IMR-90 (cell line): ENCODE results near the gene GTPBP3. TPM values are rescaled to one million over a fixed set of nuclear protein-coding genes. Genes with fewer than 3 reads are reported as not detected.
A peak's percentile ranks its signal among the peaks of the same experiment; 100 is the strongest.

Source experiments
- ATAC-seq: fragments of 200-7000 bp; cut with Tn5 transposase; 2 replicates; pipeline ENCODE4 v1.9.1; 2020; ENCODE audit warnings: low read depth, mild to moderate bottlenecking, moderate library complexity
- BruUV-seq: library from RNA; stranded (reverse); fragments of 400-500 nt; replicated peaks from 2 replicates; lab custom pipeline; 2021; lab: Mats Ljungman, UMichigan
- CTCF ChIA-PET: fragments of 300-600 bp; formaldehyde crosslinking; extraction: SDS; loops from one replicate; lab custom pipeline; 2021; ENCODE audit warnings: antibody characterized with exemption; lab: Yijun Ruan, JAX
- POLR2A ChIA-PET: fragments of 300-600 bp; sonication (Branson Sonifier 250); formaldehyde crosslinking; loops from one replicate; lab custom pipeline; 2022; ENCODE audit warnings: antibody characterized with exemption; ENCODE audit not compliant: unreplicated experiment; lab: Charles Lee
- DNase-seq: peaks from one replicate; pipeline ENCODE4 v3.0.0; 2013
- H2AFZ ChIP-seq: replicated peaks from 2 replicates; pipeline ENCODE3; 2013; ENCODE audit warnings: low read length, mild to moderate bottlenecking; ENCODE audit not compliant: poor library complexity
- H2AK5ac ChIP-seq: 2 replicates; pipeline ENCODE4 v1.6.1; 2013; ENCODE audit warnings: low read depth, low read length, inconsistent platforms
- H2AK9ac ChIP-seq: replicated peaks from 2 replicates; pipeline ENCODE3; 2013; ENCODE audit warnings: mild to moderate bottlenecking, low read depth, low read length, moderate library complexity; ENCODE audit not compliant: poor library complexity
- H2BK120ac ChIP-seq: 2 replicates; pipeline ENCODE4 v1.6.1; 2013; ENCODE audit warnings: low read depth, low read length, inconsistent platforms
- H2BK15ac ChIP-seq: 3 replicates; pipeline ENCODE4 v1.6.1; 2013; ENCODE audit warnings: low read depth, low read length, inconsistent platforms
- H2BK20ac ChIP-seq: 2 replicates; pipeline ENCODE4 v1.6.1; 2013; ENCODE audit warnings: low read depth, mild to moderate bottlenecking, inconsistent platforms, low read length, moderate library complexity
- H2BK5ac ChIP-seq: 2 replicates; pipeline ENCODE4 v1.6.1; 2013; ENCODE audit warnings: mild to moderate bottlenecking, low read depth, low read length, inconsistent platforms; ENCODE audit not compliant: poor library complexity, severe bottlenecking
- H3K14ac ChIP-seq: replicated peaks from 2 replicates; pipeline ENCODE4 v1.6.1; 2013; ENCODE audit warnings: low read depth, low read length, inconsistent platforms
- H3K18ac ChIP-seq: 2 replicates; pipeline ENCODE4 v1.6.1; 2013; ENCODE audit warnings: low read depth, low read length, control low read depth
- H3K23ac ChIP-seq: 2 replicates; pipeline ENCODE4 v1.6.1; 2013; ENCODE audit warnings: low read depth, low read length, inconsistent platforms
- H3K27ac ChIP-seq: 2 replicates; pipeline ENCODE4 v1.5.1; 2013; ENCODE audit warnings: mild to moderate bottlenecking, control low read depth, low read length; ENCODE audit not compliant: insufficient read depth
- H3K27me3 ChIP-seq: 2 replicates; pipeline ENCODE4 v1.6.1; 2013; ENCODE audit warnings: low read length; ENCODE audit not compliant: control insufficient read depth, insufficient read depth
- H3K36me3 ChIP-seq: 2 replicates; pipeline ENCODE4 v1.6.1; 2013; ENCODE audit warnings: low read length, mixed read lengths; ENCODE audit not compliant: control insufficient read depth, insufficient read depth
- H3K4ac ChIP-seq: 2 replicates; pipeline ENCODE4 v1.6.1; 2013; ENCODE audit warnings: low read depth, low read length, inconsistent platforms
- H3K4me1 ChIP-seq: 2 replicates; pipeline ENCODE4 v1.6.1; 2013; ENCODE audit warnings: low read length, mixed read lengths; ENCODE audit not compliant: control insufficient read depth, insufficient read depth
- H3K4me2 ChIP-seq: 2 replicates; pipeline ENCODE4 v1.6.1; 2013; ENCODE audit warnings: low read depth, mild to moderate bottlenecking, control low read depth, low read length, moderate library complexity
- H3K4me3 ChIP-seq: 2 replicates; pipeline ENCODE4 v1.5.1; 2013; ENCODE audit warnings: low read depth, mild to moderate bottlenecking, control low read depth, low read length, moderate library complexity; ENCODE audit not compliant: insufficient read depth
- H3K56ac ChIP-seq: 2 replicates; pipeline ENCODE4 v1.6.1; 2013; ENCODE audit warnings: low read length, inconsistent platforms; ENCODE audit not compliant: insufficient read depth; ENCODE audit errors: extremely low read depth
- H3K79me1 ChIP-seq, 2 experiments: 2 replicates each; pipeline ENCODE4 v1.6.1; 2013; ENCODE audit warnings: low read length in 2 of 2, inconsistent platforms in 1 of 2, low read depth in 1 of 2
- H3K9ac ChIP-seq: 2 replicates; pipeline ENCODE4 v1.6.1; 2013; ENCODE audit warnings: low read depth, low read length, control low read depth
- H3K9me1 ChIP-seq: 2 replicates; pipeline ENCODE4 v1.6.1; 2013; ENCODE audit warnings: low read length, inconsistent platforms; ENCODE audit not compliant: insufficient read depth
- H3K9me3 ChIP-seq: 2 replicates; pipeline ENCODE4 v1.6.1; 2013; ENCODE audit warnings: low read length; ENCODE audit not compliant: control insufficient read depth, insufficient read depth
- H4K20me1 ChIP-seq: 2 replicates; pipeline ENCODE4 v1.6.1; 2013; ENCODE audit warnings: low read length, inconsistent platforms; ENCODE audit not compliant: insufficient read depth
- H4K5ac ChIP-seq: 2 replicates; pipeline ENCODE4 v1.6.1; 2013; ENCODE audit warnings: mild to moderate bottlenecking, low read depth, low read length, control low read depth
- H4K8ac ChIP-seq, 2 experiments: 2 replicates each; pipeline ENCODE4 v1.6.1; 2013; ENCODE audit warnings: low read depth in 2 of 2, low read length in 2 of 2, control low read depth in 1 of 2, inconsistent platforms in 1 of 2
- H4K91ac ChIP-seq: 2 replicates; pipeline ENCODE4 v1.6.1; 2013; ENCODE audit warnings: low read depth, low read length, inconsistent platforms; ENCODE audit not compliant: insufficient read depth
- CEBPB ChIP-seq: IDR thresholded peaks from 2 replicates; pipeline ENCODE4 v1.6.1; 2012; ENCODE audit warnings: low read depth, low read length, improper control_type of control experiment
- CHD1 ChIP-seq: IDR thresholded peaks from 2 replicates; pipeline ENCODE4 v1.6.1; 2012; ENCODE audit warnings: low read depth, low read length, improper control_type of control experiment
- CTCF ChIP-seq: conservative IDR thresholded peaks from 2 replicates; pipeline ENCODE4 v1.5.1; 2012; ENCODE audit warnings: mild to moderate bottlenecking, low read depth, low read length, improper control_type of control experiment
- MAFK ChIP-seq: IDR thresholded peaks from 2 replicates; pipeline ENCODE4 v1.6.1; 2012; ENCODE audit warnings: low read depth, low read length, improper control_type of control experiment
- MAZ ChIP-seq: IDR thresholded peaks from 2 replicates; pipeline ENCODE4 v1.6.1; 2012; ENCODE audit warnings: low read depth, mild to moderate bottlenecking, low read length, improper control_type of control experiment, moderate library complexity, borderline replicate concordance
- NFE2L2 ChIP-seq: fragments of 150-350 bp; IDR thresholded peaks from 2 replicates; pipeline ENCODE4 v1.6.1; 2016; ENCODE audit warnings: low read depth, mild to moderate bottlenecking, low read length
- POLR2A ChIP-seq: IDR thresholded peaks from 2 replicates; pipeline ENCODE4 v1.6.1; 2012; ENCODE audit warnings: mild to moderate bottlenecking, low read depth, low read length
- RAD21 ChIP-seq: IDR thresholded peaks from 2 replicates; pipeline ENCODE4 v1.6.1; 2012; ENCODE audit warnings: low read length, improper control_type of control experiment
- RCOR1 ChIP-seq: IDR thresholded peaks from 2 replicates; pipeline ENCODE4 v1.6.1; 2012; ENCODE audit warnings: mild to moderate bottlenecking, low read length, improper control_type of control experiment; ENCODE audit not compliant: insufficient replicate concordance
- SMC3 ChIP-seq: fragments of 150-350 bp; IDR thresholded peaks from 2 replicates; pipeline ENCODE4 v1.6.1; 2016; ENCODE audit warnings: low read depth, mild to moderate bottlenecking, antibody characterized with exemption, low read length, moderate library complexity
- USF2 ChIP-seq: fragments of 150-350 bp; IDR thresholded peaks from 2 replicates; pipeline ENCODE4 v1.6.1; 2017; ENCODE audit warnings: mild to moderate bottlenecking, antibody characterized with exemption, low read length, low read depth
- WGBS, 2 experiments: methylation state at CpG; one replicate each; pipeline versions ENCODE4 v1.1.5 to v1.1.7; 2013; ENCODE audit warnings: missing lambda C conversion rate in 2 of 2; ENCODE audit not compliant: insufficient read length in 1 of 2; ENCODE audit errors: extremely low coverage in 2 of 2; 5-methylcytosine and 5-hydroxymethylcytosine counted together
- dilution Hi-C: fragments of 300-500 bp; cut with HindIII; formaldehyde crosslinking; loops from one replicate; pipeline ENCODE4 v1.14.3; 2018; ENCODE audit warnings: low sequenced_read_pairs; ENCODE audit not compliant: unreplicated experiment
- in situ Hi-C: fragments of 300-500 bp; cut with MboI; formaldehyde crosslinking; loops from 3 replicates; pipeline ENCODE4 v1.14.3; 2019; ENCODE audit warnings: low sequenced_read_pairs, inconsistent platforms, mixed read lengths
- intact Hi-C: fragments of 100-400 bp; cut with micrococcal nuclease; formaldehyde crosslinking; loops from 2 replicates; pipeline ENCODE4 v1.10.0; 2022
- polyA plus RNA-seq, 3 experiments: library from polyadenylated mRNA; depleted of rRNA; stranded (reverse); fragments of >200 nt; gene quantifications; 2 replicates each; pipeline ENCODE4 v1.2.3, GENCODE V29; 2012; ENCODE audit warnings: low replicate concordance in 1 of 3
- total RNA-seq: library from RNA; depleted of rRNA; stranded (reverse); fragments of >200 nt; gene quantifications from 2 replicates; pipeline ENCODE4 v1.2.3, GENCODE V29; 2012

The GTPBP3 gene
- total and polyA plus RNA-seq, 2 of the 4 experiments (the other 2 are of a cell fraction), result 4.3 to 15.1 TPM

- Histone ChIP-seq H4K91ac (no peak overlapping the region), H2AK9ac (peak overlapping the region; percentile 25), H3K23ac (no peak overlapping the region), H3K56ac (no peak overlapping the region), H2BK120ac (no peak overlapping the region), H3K36me3 (peaks cover 37% of the 10 kb centered on the region), H4K8ac (no peak overlapping the region), H2AK5ac (no peak overlapping the region), H2BK20ac (no peak overlapping the region), H2BK5ac (no peak overlapping the region), H2AFZ (no peak overlapping the region), H3K4me3 (no peak overlapping the region), H3K14ac (no peak overlapping the region), H3K4me2 (no peak overlapping the region), H4K5ac (no peak overlapping the region), H3K18ac (no peak overlapping the region), H3K27me3 (no peaks in the 10 kb centered on the region), H3K9me3 (no peaks in the 10 kb centered on the region), H3K27ac (no peak overlapping the region), H4K20me1 (peaks cover 29% of the 10 kb centered on the region), H3K4me1 (peaks cover 12% of the 10 kb centered on the region), H2BK15ac (no peak overlapping the region), H3K4ac (no peak overlapping the region), H3K9ac (no peak overlapping the region), H3K9me1 (peaks cover 12% of the 10 kb centered on the region), H3K79me1 (peaks cover 29 to 64% of the 10 kb centered on the region in 2 experiments)
- ATAC-seq (no peak), DNase-seq (no peak)
- ChIA-PET POLR2A (no interaction called here), CTCF (no interaction called here)
- dilution Hi-C loops, result no loop called here
- 91% methylated on average over 12 of the region's 19 CpGs; no CpG with 5 or more reads in 1 of the 2 experiments for WGBS, 2 experiments
- intact Hi-C loops, result no loop called here
- BruUV-seq, result no TSS peak
- TF ChIP-seq CHD1, result no peak
- no peak for TF ChIP-seq MAZ
- no peak for TF ChIP-seq MAFK
- TF ChIP-seq USF2, result no peak
- no peak for TF ChIP-seq CTCF
- TF ChIP-seq RAD21, result no peak
- TF ChIP-seq POLR2A, result no peak
- TF ChIP-seq SMC3, result no peak
- TF ChIP-seq RCOR1, result no peak
- no peak for TF ChIP-seq NFE2L2
- no peak for TF ChIP-seq CEBPB
- in situ Hi-C loops, result no loop called here
Observed at GRCh38 chr19:17314007-17314593, 23.3 kb upstream of the GTPBP3 start.
